K562 (cell line): ENCODE results near the gene PLAC1. TPM values are rescaled to one million over a fixed set of nuclear protein-coding genes. Genes with fewer than 3 reads are reported as not detected.

ENCODE experiments used
- MGA ChIP-seq: fragments of 450-650 bp; IDR thresholded peaks from 2 replicates; pipeline ENCODE4 v1.6.1; 2016; ENCODE audit warnings: mild to moderate bottlenecking, moderate library complexity
- MIER1 ChIP-seq: fragments of 450-650 bp; IDR thresholded peaks from 2 replicates; pipeline ENCODE4 v1.6.1; 2016; ENCODE audit warnings: antibody characterized with exemption, mild to moderate bottlenecking, low read depth
- NR0B1 ChIP-seq: fragments of 450-650 bp; IDR thresholded peaks from one replicate; pipeline ENCODE4 v1.6.1; 2018; ENCODE audit warnings: mild to moderate bottlenecking, moderate library complexity; ENCODE audit not compliant: partially characterized antibody
- SIX5 ChIP-seq, 2 experiments: IDR thresholded peaks; 2 replicates each; pipeline ENCODE4 v1.6.1; 2011; ENCODE audit warnings: low read length in 2 of 2, borderline replicate concordance in 1 of 2, low read depth in 1 of 2, mild to moderate bottlenecking in 1 of 2, moderate library complexity in 1 of 2; ENCODE audit not compliant: insufficient read depth in 1 of 2
- ZHX1 ChIP-seq: fragments of 150-350 bp; conservative IDR thresholded peaks from 2 replicates; pipeline ENCODE4 v1.6.1; 2014; ENCODE audit warnings: low read length
- ZNF224 ChIP-seq: sonication (generic); formaldehyde crosslinking; IDR thresholded peaks from 2 replicates; pipeline ENCODE4 v1.8.0; 2022; ENCODE audit warnings: mild to moderate bottlenecking, missing genetic modification reagents
- polyA plus RNA-seq, 8 experiments: library from polyadenylated mRNA; depleted of rRNA in 4 of 8; stranded (reverse) in 5 of 8; unstranded in 3 of 8; fragments of >200 nt; fragmentation: Nextera tagmentation in 2 of 8; fragmentation: Illumina TruSeq in 1 of 8; extraction: Ambion mirVana in 2 of 8; extraction: Trizol in 1 of 8; gene quantifications; 2 replicates each; pipeline versions ENCODE4 v1.2.1 to v1.2.3, GENCODE V29; 2011 to 2014; ENCODE audit warnings: inconsistent platforms in 1 of 8, missing spikeins in 1 of 8
- total RNA-seq, 7 experiments: library from RNA; depleted of rRNA in 6 of 7; stranded (reverse); fragments of >200 nt in 6 of 7; fragmentation: Illumina TruSeq in 2 of 7; extraction: Trizol in 2 of 7; gene quantifications; 2 replicates each; pipeline versions ENCODE4 v1.2.1 to v1.2.3, GENCODE V29; 2011 to 2021; ENCODE audit warnings: low replicate concordance in 1 of 7
- TF ChIP-seq, protein P1 (sequence below): fragments of 450-650 bp; IDR thresholded peaks from 2 replicates; pipeline ENCODE4 v1.6.1; 2017; ENCODE audit warnings: antibody characterized with exemption, mild to moderate bottlenecking

PLAC1 gene
- total and polyA plus RNA-seq, 9 of the 15 experiments (the other 6 are each of a cell fraction or from before 2014, with no cell fraction given), result 0.82 to 9.1 (median 1.7) TPM

DNA sequence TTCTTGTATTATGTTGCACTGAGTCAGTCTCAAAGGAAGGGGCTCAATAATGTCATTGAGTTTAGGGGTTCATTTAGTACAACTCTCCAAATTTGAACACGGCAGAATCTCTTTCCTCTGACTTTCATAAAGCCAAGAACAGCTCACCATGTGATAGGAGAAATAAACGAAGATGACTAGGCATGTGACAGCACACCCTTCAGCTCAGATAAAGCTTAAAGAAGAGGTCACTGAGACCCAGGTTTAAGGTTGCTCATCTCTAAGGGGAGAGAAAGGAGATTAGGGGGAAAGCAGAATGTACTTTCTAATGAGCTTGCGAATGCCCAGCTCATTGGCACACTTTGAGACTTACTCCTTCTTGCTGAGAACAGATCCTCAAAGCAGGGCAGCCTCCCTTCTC is 89.0 kb downstream of the PLAC1 start (continued):
- TF ChIP-seq, protein P1, sequence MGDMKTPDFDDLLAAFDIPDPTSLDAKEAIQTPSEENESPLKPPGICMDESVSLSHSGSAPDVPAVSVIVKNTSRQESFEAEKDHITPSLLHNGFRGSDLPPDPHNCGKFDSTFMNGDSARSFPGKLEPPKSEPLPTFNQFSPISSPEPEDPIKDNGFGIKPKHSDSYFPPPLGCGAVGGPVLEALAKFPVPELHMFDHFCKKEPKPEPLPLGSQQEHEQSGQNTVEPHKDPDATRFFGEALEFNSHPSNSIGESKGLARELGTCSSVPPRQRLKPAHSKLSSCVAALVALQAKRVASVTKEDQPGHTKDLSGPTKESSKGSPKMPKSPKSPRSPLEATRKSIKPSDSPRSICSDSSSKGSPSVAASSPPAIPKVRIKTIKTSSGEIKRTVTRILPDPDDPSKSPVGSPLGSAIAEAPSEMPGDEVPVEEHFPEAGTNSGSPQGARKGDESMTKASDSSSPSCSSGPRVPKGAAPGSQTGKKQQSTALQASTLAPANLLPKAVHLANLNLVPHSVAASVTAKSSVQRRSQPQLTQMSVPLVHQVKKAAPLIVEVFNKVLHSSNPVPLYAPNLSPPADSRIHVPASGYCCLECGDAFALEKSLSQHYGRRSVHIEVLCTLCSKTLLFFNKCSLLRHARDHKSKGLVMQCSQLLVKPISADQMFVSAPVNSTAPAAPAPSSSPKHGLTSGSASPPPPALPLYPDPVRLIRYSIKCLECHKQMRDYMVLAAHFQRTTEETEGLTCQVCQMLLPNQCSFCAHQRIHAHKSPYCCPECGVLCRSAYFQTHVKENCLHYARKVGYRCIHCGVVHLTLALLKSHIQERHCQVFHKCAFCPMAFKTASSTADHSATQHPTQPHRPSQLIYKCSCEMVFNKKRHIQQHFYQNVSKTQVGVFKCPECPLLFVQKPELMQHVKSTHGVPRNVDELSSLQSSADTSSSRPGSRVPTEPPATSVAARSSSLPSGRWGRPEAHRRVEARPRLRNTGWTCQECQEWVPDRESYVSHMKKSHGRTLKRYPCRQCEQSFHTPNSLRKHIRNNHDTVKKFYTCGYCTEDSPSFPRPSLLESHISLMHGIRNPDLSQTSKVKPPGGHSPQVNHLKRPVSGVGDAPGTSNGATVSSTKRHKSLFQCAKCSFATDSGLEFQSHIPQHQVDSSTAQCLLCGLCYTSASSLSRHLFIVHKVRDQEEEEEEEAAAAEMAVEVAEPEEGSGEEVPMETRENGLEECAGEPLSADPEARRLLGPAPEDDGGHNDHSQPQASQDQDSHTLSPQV, result 0 out of 2 replicates have a peak, but pooled peaks have one; percentile 41
- TF ChIP-seq ZHX1, result no peak
- peak; percentile 67 for TF ChIP-seq MGA
- TF ChIP-seq ZNF224, result no peak
- no peak for TF ChIP-seq SIX5 (IDR thresholded peaks at IDR 0.05; ENCODE audit: borderline replicate concordance in 1 of 2, insufficient read depth in 1 of 2, low read depth in 1 of 2, low read length in 2 of 2)
- no peak for TF ChIP-seq MIER1
- TF ChIP-seq NR0B1, result no peak
